B cell (primary cell): ENCODE measurements around the gene OTOR. TPM values are rescaled to one million over a fixed set of nuclear protein-coding genes. Genes with fewer than 3 reads are reported as not detected.

Source experiments
- ATAC-seq: fragments of 200-7000 bp; cut with Tn5 transposase; one replicate; pipeline ENCODE4 v1.10.0; 2021; ENCODE audit warnings: low read depth, mild to moderate bottlenecking, moderate number of reproducible peaks, moderate library complexity
- CTCF ChIA-PET: fragments of 350-600 bp; sonication (Branson Sonifier 250); formaldehyde crosslinking; loops from one replicate; lab custom pipeline; 2021; ENCODE audit warnings: antibody characterized with exemption, inconsistent platforms; lab: Charles Lee
- POLR2A ChIA-PET: fragments of 350-600 bp; sonication (Branson Sonifier 250); formaldehyde crosslinking; loops from one replicate; lab custom pipeline; 2021; ENCODE audit warnings: antibody characterized with exemption; lab: Charles Lee
- DNase-seq: peaks from one replicate; pipeline ENCODE4 v3.0.0; 2013
- H2AFZ ChIP-seq: 2 replicates; pipeline ENCODE4 v1.6.1; 2012; ENCODE audit warnings: mild to moderate bottlenecking, low read depth, low read length; ENCODE audit not compliant: insufficient read depth, poor library complexity, severe bottlenecking
- H3K27ac ChIP-seq, 2 donors: 1 replicate in 1 of 2; 2 replicates in 1 of 2; pipeline ENCODE4 v1.5.1; 2012 to 2013; ENCODE audit warnings: low read length in 2 of 2, mild to moderate bottlenecking in 2 of 2, moderate library complexity in 1 of 2
- H3K27me3 ChIP-seq, 4 experiments: fragments of 200-600 bp in 1 of 4; sonication (generic) in 1 of 4; replicated peaks in 1 of 4; 1 replicate in 2 of 4; 2 replicates in 2 of 4; pipeline versions ENCODE4 v1.6.1 to v1.7.0; 2013 to 2016; ENCODE audit warnings: low read length in 3 of 4, mild to moderate bottlenecking in 2 of 4, mixed read lengths in 1 of 4, moderate library complexity in 1 of 4; ENCODE audit not compliant: insufficient read depth in 4 of 4, control insufficient read depth in 3 of 4; ENCODE audit errors: control extremely low read depth in 1 of 4
- H3K36me3 ChIP-seq, 2 experiments: replicated peaks in 1 of 2; 1 replicate in 1 of 2; 2 replicates in 1 of 2; pipeline versions ENCODE4 v1.6.1 to v1.7.1; 2013; ENCODE audit warnings: low read length in 1 of 2; ENCODE audit not compliant: insufficient read depth in 2 of 2, control insufficient read depth in 1 of 2; ENCODE audit errors: control extremely low read depth in 1 of 2, extremely low read depth in 1 of 2
- H3K4me1 ChIP-seq, 2 donors: fragments of 200-600 bp in 1 of 2; sonication (generic) in 1 of 2; 1 replicate in 1 of 2; 2 replicates in 1 of 2; pipeline versions ENCODE4 v1.5.1 to v1.6.1; 2013 to 2017; ENCODE audit warnings: low read length in 2 of 2; ENCODE audit not compliant: control insufficient read depth in 2 of 2, insufficient read depth in 2 of 2
- H3K4me2 ChIP-seq: replicated peaks from 2 replicates; pipeline ENCODE3; 2012; ENCODE audit warnings: mild to moderate bottlenecking, low read depth, low read length; ENCODE audit not compliant: poor library complexity, severe bottlenecking
- H3K4me3 ChIP-seq, 5 experiments: fragments of 200-600 bp in 1 of 5; sonication (generic) in 1 of 5; 1 replicate in 3 of 5; 2 replicates in 2 of 5; pipeline versions ENCODE4 v1.5.1 to v1.7.0; 2011 to 2016; ENCODE audit warnings: low read length in 4 of 5, mild to moderate bottlenecking in 4 of 5, low read depth in 2 of 5, control low read depth in 1 of 5, moderate library complexity in 1 of 5; ENCODE audit not compliant: insufficient read depth in 1 of 5; ENCODE audit errors: control extremely low read depth in 1 of 5, extremely low read depth in 1 of 5
- H3K79me2 ChIP-seq: fragments of 200-600 bp; sonication (generic); one replicate; pipeline ENCODE4 v1.6.0; 2016; ENCODE audit warnings: low read length; ENCODE audit not compliant: control insufficient read depth, insufficient read depth
- H3K9ac ChIP-seq: fragments of 200-600 bp; sonication (generic); 2 replicates; pipeline ENCODE4 v1.6.1; 2017; ENCODE audit warnings: mild to moderate bottlenecking, low read length, moderate library complexity
- H3K9me3 ChIP-seq, 3 donors: one replicate each; pipeline versions ENCODE4 v1.6.1 to v1.7.1; 2013; ENCODE audit warnings: low read length in 2 of 3; ENCODE audit not compliant: control insufficient read depth in 2 of 3, insufficient read depth in 1 of 3; ENCODE audit errors: control extremely low read depth in 1 of 3
- H4K20me1 ChIP-seq: 2 replicates; pipeline ENCODE4 v1.6.0; 2012; ENCODE audit warnings: mild to moderate bottlenecking, low read length; ENCODE audit not compliant: insufficient read depth, control insufficient read depth, poor library complexity, severe bottlenecking
- H3K27ac Mint-ChIP-seq: one replicate; pipeline ENCODE4 v1.8.0; 2021; ENCODE audit warnings: mixed read lengths
- H3K27me3 Mint-ChIP-seq: one replicate; pipeline ENCODE4 v1.8.0; 2021; ENCODE audit warnings: mixed read lengths
- H3K4me1 Mint-ChIP-seq: one replicate; pipeline ENCODE4 v1.8.0; 2021; ENCODE audit warnings: mixed read lengths
- H3K4me3 Mint-ChIP-seq: one replicate; pipeline ENCODE4 v1.8.0; 2021; ENCODE audit warnings: mixed read lengths
- H3K9me3 Mint-ChIP-seq: one replicate; pipeline ENCODE4 v1.8.0; 2022; ENCODE audit warnings: mixed read lengths; ENCODE audit not compliant: insufficient read depth
- CTCF ChIP-seq: fragments of 200-600 bp; IDR thresholded peaks from one replicate; pipeline ENCODE4 v1.8.0; 2022; ENCODE audit warnings: antibody characterized with exemption, mild to moderate bottlenecking
- EZH2 ChIP-seq: IDR thresholded peaks from 2 replicates; pipeline ENCODE4 v1.6.1; 2012; ENCODE audit warnings: borderline replicate concordance, low read depth, mild to moderate bottlenecking, moderate library complexity, low read length; ENCODE audit not compliant: insufficient read depth, poor library complexity, severe bottlenecking
- WGBS: methylation state at CpG from one replicate; pipeline ENCODE4 v1.1.5; 2013; ENCODE audit warnings: missing lambda C conversion rate; ENCODE audit not compliant: insufficient coverage; 5-methylcytosine and 5-hydroxymethylcytosine counted together
- intact Hi-C: fragments of 100-400 bp; cut with micrococcal nuclease; formaldehyde crosslinking; loops from one replicate; pipeline ENCODE4 v1.10.0; 2022
- polyA plus RNA-seq: library from polyadenylated mRNA; depleted of rRNA; stranded (reverse); fragments of >200 nt; gene quantifications from 2 replicates; pipeline ENCODE4 v1.2.3, GENCODE V29; 2012
- total RNA-seq, 2 donors: library from RNA; stranded (reverse); fragments of 120-200 nt in 1 of 2; gene quantifications; 1 replicate in 1 of 2; 2 replicates in 1 of 2; pipeline versions ENCODE4 v1.2.3 to v1.2.4, GENCODE V29; 2013 to 2022

Gene OTOR
- total and polyA plus RNA-seq, 2 donors (not counting 1 experiment from before 2014, with no cell fraction given): not detected

- H4K20me1 ChIP-seq: no peaks in the 10 kb centered on the region
- no peaks in the 10 kb centered on the region for H3K36me3 ChIP-seq
- H3K27ac ChIP-seq: no peak overlapping the region
- peaks cover 3% of the 10 kb centered on the region for H3K9me3 Mint-ChIP-seq
- H3K27me3 Mint-ChIP-seq: peaks cover 46% of the 10 kb centered on the region
- no peak overlapping the region for H2AFZ ChIP-seq
- H3K9me3 ChIP-seq: peaks cover 0 to 7% (median under 1%) of the 10 kb centered on the region in 3 donors
- ChIA-PET CTCF (no interaction called here), POLR2A (no interaction called here)
- H3K79me2 ChIP-seq: no peaks in the 10 kb centered on the region
- DNase-seq (no peak), ATAC-seq (no peak)
- no peak overlapping the region for H3K4me2 ChIP-seq
- TF ChIP-seq CTCF: no peak
- TF ChIP-seq EZH2: no peak
- no peaks in the 10 kb centered on the region for H3K4me1 ChIP-seq
- H3K27ac Mint-ChIP-seq: no peak overlapping the region
- H3K4me3 ChIP-seq: no peak overlapping the region
- no peaks in the 10 kb centered on the region for H3K4me1 Mint-ChIP-seq
- no CpG with 5 or more reads among the region's 3 CpGs for WGBS
- no peak overlapping the region for H3K9ac ChIP-seq
- H3K27me3 ChIP-seq: peaks cover 0 to 4% (median 3%) of the 10 kb centered on the region in 4 experiments
- no peak overlapping the region for H3K4me3 Mint-ChIP-seq
- intact Hi-C loops: no loop called here
Observed at GRCh38 chr20:16701296-16701695, 46.9 kb upstream of the OTOR start.

- Mint-ChIP-seq H3K4me3 (no peak overlapping the region), H3K4me1 (peaks cover 4% of the 10 kb centered on the region), H3K9me3 (peaks cover 3% of the 10 kb centered on the region), H3K27ac (no peak overlapping the region), H3K27me3 (peaks cover 48% of the 10 kb centered on the region)
- TF ChIP-seq CTCF: no peak
- TF ChIP-seq EZH2: no peak
- Histone ChIP-seq H3K27ac (no peak overlapping the region), H3K79me2 (no peaks in the 10 kb centered on the region), H3K36me3 (no peaks in the 10 kb centered on the region), H3K9ac (no peak overlapping the region), H3K4me2 (no peak overlapping the region), H3K4me1 (peaks cover 0 to 4% of the 10 kb centered on the region in 2 donors), H3K4me3 (no peak overlapping the region), H2AFZ (no peak overlapping the region), H3K27me3 (peaks cover 0 to 3% (median 0%) of the 10 kb centered on the region in 4 experiments), H3K9me3 (peaks cover 0 to 7% (median 3%) of the 10 kb centered on the region in 3 donors), H4K20me1 (no peaks in the 10 kb centered on the region)
- ATAC-seq (no peak), DNase-seq (no peak)
- intact Hi-C loops: no loop called here
- WGBS: 100% methylated on average over 2 of the region's 4 CpGs
- POLR2A ChIA-PET: no interaction called here
- CTCF ChIA-PET: no interaction called here
Observed at GRCh38 chr20:16703570-16703969, 44.6 kb upstream of the OTOR start.
